Activated naive CD4-positive, alpha-beta T cell treated with anti-CD3 and anti-CD28 coated beads, Interleukin-2, amount 10 ng/mL, durations not matched to agents 7 days and 5 days (primary cell): ENCODE data around the gene ANKRD28.
"Not testable (repeated sequence)": the region's sequence is repeated elsewhere in the genome, so short reads cannot be mapped to it uniquely, and the experiment has no call there.

ENCODE experiments used
- CTCF ChIA-PET: fragments of 350-600 bp; sonication (Branson Sonifier 250); formaldehyde crosslinking; loops from one replicate; lab custom pipeline; 2021; ENCODE audit warnings: antibody characterized with exemption; lab: Charles Lee
- DNase-seq: peaks from one replicate; pipeline ENCODE4 v3.0.0-alpha.2; 2020
- H3K27ac Mint-ChIP-seq: one replicate; pipeline ENCODE4 v1.8.0; 2021; ENCODE audit warnings: mild to moderate bottlenecking, moderate library complexity, mixed read lengths
- H3K27me3 Mint-ChIP-seq: one replicate; pipeline ENCODE4 v1.8.0; 2021; ENCODE audit warnings: mild to moderate bottlenecking, mixed read lengths
- H3K36me3 Mint-ChIP-seq: one replicate; pipeline ENCODE4 v1.8.0; 2021; ENCODE audit warnings: mixed read lengths
- H3K4me1 Mint-ChIP-seq: one replicate; pipeline ENCODE4 v1.8.0; 2021; ENCODE audit warnings: mixed read lengths
- H3K4me3 Mint-ChIP-seq: one replicate; pipeline ENCODE4 v1.8.0; 2021; ENCODE audit warnings: mild to moderate bottlenecking, moderate library complexity, mixed read lengths
- H3K9me3 Mint-ChIP-seq: one replicate; pipeline ENCODE4 v1.8.0; 2021; ENCODE audit warnings: mixed read lengths

ANKRD28 gene

DNA sequence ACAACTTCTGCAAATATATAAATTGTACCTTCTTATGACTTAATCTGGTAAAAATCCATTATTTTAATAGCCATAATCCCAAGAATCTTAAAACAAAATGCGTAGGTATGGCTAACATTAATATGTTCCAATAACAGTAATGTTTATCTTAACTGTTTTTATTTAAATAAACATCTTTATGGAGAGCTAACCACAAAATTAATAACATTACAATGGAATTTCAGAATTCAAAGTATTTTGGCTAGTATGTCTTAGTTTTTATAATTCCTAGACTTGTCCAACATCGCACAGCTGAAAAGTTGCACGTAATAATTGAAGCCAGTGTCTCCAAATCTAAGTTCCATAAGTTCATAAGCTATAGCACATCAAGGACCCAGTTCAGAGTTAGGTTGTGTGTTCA, 47.6 kb downstream of the ANKRD28 start:
- DNase-seq: no peak
- H3K27ac Mint-ChIP-seq: no peak overlapping the region
- H3K36me3 Mint-ChIP-seq: peaks cover 41% of the 10 kb centered on the region
- CTCF ChIA-PET: interaction anchor here (1.4 to 1.6 kb wide), 2 partner anchors 56 to 64 kb away, joined by 3 to 4 read pairs; no protein-coding TSS in a partner anchor
- peaks cover 31% of the 10 kb centered on the region for H3K4me1 Mint-ChIP-seq
- peaks cover 13% of the 10 kb centered on the region for H3K9me3 Mint-ChIP-seq
- H3K27me3 Mint-ChIP-seq: no peaks in the 10 kb centered on the region
- no peak overlapping the region for H3K4me3 Mint-ChIP-seq

- peak overlapping the region; percentile 13 for H3K4me3 Mint-ChIP-seq
- H3K27me3 Mint-ChIP-seq, DNase-seq, CTCF ChIA-PET: not testable (repeated sequence)
- peak overlapping the region; percentile 67 for H3K27ac Mint-ChIP-seq
- H3K9me3 Mint-ChIP-seq: peaks cover 28% of the 10 kb centered on the region
- H3K36me3 Mint-ChIP-seq: peaks cover 50% of the 10 kb centered on the region
- H3K4me1 Mint-ChIP-seq: peaks cover 38% of the 10 kb centered on the region
These were observed 51.9 kb downstream of the ANKRD28 start for GRCh38 chr3:15745896-15746295.

DNA sequence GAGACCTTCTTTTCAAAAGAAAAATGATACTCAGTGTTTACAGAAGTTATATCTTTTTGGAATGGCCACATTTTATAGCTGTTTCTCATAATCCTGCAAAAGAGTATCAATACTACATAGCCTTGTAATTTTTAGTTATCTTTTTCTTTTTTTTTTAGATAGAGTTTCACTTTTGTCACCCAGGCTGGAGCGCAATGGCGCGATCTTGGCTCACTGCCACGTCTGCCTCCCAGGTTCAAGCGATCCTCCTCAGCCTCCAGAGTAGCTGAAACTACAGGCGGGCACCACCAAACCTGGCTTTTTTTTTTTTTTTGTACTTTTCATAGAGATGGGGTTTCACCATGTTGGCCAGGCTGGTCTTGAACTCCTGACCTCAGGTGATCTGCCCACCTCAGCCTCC, 53.6 kb downstream of the ANKRD28 start:
- Mint-ChIP-seq H3K27me3 (no peaks in the 10 kb centered on the region), H3K9me3 (peaks cover 37% of the 10 kb centered on the region), H3K4me3 (no peak overlapping the region), H3K4me1 (peaks cover 38% of the 10 kb centered on the region), H3K36me3 (peaks cover 54% of the 10 kb centered on the region), H3K27ac (no peak overlapping the region)
- CTCF ChIA-PET: no interaction called here
- DNase-seq: no peak

DNA sequence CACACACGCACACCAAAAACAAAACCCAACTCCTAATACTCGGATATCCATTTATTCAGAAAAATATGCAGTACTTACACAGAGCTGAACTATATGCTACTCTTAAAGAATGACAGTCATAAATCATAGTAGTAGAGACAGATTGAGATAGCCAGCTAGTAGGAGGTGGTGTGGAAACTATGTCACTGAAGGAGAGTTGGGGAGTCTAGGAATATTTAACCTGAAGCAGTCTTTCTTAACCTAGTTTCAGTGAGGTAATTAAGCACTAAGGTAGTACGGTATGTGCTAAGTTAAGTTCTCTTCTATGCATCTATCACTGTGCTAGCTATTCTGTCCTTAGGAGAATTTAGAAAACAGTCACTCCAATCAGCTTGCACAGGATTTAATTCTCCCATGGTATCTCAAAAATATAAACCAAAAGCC, 54.2 kb downstream of the ANKRD28 start:
- peaks cover 57% of the 10 kb centered on the region for H3K36me3 Mint-ChIP-seq
- DNase-seq: no peak
- H3K27me3 Mint-ChIP-seq: no peaks in the 10 kb centered on the region
- no peak overlapping the region for H3K4me3 Mint-ChIP-seq
- H3K9me3 Mint-ChIP-seq: peaks cover 40% of the 10 kb centered on the region
- CTCF ChIA-PET: no interaction called here
- H3K4me1 Mint-ChIP-seq: peaks cover 38% of the 10 kb centered on the region
- no peak overlapping the region for H3K27ac Mint-ChIP-seq

DNA sequence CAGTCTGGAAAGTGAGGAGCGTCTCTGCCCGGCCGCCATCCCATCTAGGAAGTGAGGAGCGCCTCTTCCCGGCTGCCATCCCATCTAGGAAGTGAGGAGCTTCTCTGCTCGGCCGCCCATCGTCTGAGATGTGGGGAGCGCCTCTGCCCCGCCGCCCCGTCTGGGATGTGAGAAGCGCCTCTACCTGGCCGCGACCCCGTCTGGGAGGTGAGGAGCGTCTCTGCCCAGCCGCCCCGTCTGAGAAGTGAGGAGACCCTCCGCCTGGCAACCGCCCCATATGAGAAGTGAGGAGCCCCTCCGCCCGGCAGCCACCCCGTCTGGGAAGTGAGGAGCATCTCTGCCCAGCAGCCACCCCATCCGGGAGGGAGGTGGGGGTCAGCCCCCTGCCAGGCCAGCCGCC, 55.5 kb downstream of the ANKRD28 start:
- H3K27ac Mint-ChIP-seq, H3K4me3 Mint-ChIP-seq, H3K27me3 Mint-ChIP-seq, CTCF ChIA-PET, DNase-seq: not testable (repeated sequence)
- peaks cover 42% of the 10 kb centered on the region for H3K9me3 Mint-ChIP-seq
- peaks cover 28% of the 10 kb centered on the region for H3K4me1 Mint-ChIP-seq
- H3K36me3 Mint-ChIP-seq: peaks cover 56% of the 10 kb centered on the region

DNA sequence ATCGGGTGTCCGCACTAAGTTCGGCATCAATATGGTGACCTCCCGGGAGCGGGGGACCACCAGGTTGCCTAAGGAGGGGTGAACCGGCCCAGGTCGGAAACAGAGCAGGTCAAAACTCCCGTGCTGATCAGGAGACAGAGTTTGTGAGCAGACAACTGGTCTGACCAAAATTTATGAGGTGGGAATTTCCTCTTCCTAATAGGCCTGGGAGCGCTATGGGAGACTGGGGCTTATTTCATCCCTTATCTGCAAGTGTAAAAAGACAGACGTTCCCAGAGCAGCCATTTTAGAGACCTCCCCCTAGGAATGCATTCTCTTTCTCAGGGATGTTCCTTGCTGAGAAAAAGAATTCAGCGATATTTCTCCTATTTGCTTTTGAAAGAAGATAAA, 59.2 kb downstream of the ANKRD28 start:
- CTCF ChIA-PET, H3K27ac Mint-ChIP-seq: not testable (repeated sequence)

GRCh38 chr3:15731024-15731423, 66.8 kb downstream of the ANKRD28 start:
- H3K36me3 Mint-ChIP-seq: peaks cover 39% of the 10 kb centered on the region

More for the DNA sequence above, 59.2 kb downstream of the ANKRD28 start:
- not testable (repeated sequence) for H3K4me3 Mint-ChIP-seq, H3K27me3 Mint-ChIP-seq, DNase-seq, H3K4me1 Mint-ChIP-seq
- Mint-ChIP-seq H3K9me3 (peaks cover 30% of the 10 kb centered on the region), H3K36me3 (peaks cover 53% of the 10 kb centered on the region)

GRCh38 chr3:15728766-15729165, 69.0 kb downstream of the ANKRD28 start:
- Mint-ChIP-seq H3K9me3 (no peaks in the 10 kb centered on the region), H3K4me1 (peaks cover 3% of the 10 kb centered on the region), H3K36me3 (peaks cover 30% of the 10 kb centered on the region), H3K27me3 (no peaks in the 10 kb centered on the region), H3K27ac (no peak overlapping the region), H3K4me3 (no peak overlapping the region)
- DNase-seq: no peak
- CTCF ChIA-PET: no interaction called here

More at GRCh38 chr3:15731024-15731423, 66.8 kb downstream of the ANKRD28 start:
- no peak for DNase-seq
- Mint-ChIP-seq H3K9me3 (no peaks in the 10 kb centered on the region), H3K4me1 (peaks cover 3% of the 10 kb centered on the region), H3K27me3 (no peaks in the 10 kb centered on the region), H3K4me3 (no peak overlapping the region), H3K27ac (no peak overlapping the region)
- CTCF ChIA-PET: no interaction called here

GRCh38 chr3:15726881-15727280, 70.9 kb downstream of the ANKRD28 start:
- DNase-seq: no peak
- Mint-ChIP-seq H3K27ac (no peak overlapping the region), H3K27me3 (no peaks in the 10 kb centered on the region), H3K4me3 (no peak overlapping the region), H3K4me1 (peaks cover 3% of the 10 kb centered on the region), H3K9me3 (no peaks in the 10 kb centered on the region), H3K36me3 (peaks cover 39% of the 10 kb centered on the region)
- CTCF ChIA-PET: no interaction called here

DNA sequence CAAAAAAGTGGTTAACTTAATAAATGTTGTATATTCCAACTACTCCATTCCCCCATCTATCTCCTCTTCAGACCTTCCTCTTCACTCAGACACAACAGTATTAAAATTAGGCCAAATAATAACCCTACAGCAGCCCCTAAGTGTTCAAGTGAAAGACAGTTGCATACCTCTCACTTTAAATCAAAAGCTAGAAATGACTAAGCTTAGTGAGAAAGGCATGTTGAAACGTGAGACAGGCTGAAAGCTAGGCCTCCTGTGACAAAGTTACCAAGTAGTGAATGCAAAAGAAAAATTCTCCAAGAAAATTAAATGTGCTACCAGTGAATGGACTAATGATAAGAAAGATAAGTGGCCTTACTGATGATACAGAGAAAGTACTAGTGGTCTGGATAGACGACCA, 71.7 kb downstream of the ANKRD28 start:
- CTCF ChIA-PET: interaction anchor here (0.7 to 1.3 kb wide), 3 partner anchors 31 to 96 kb away, joined by 3 to 6 read pairs (median 4); no protein-coding TSS in a partner anchor
- peaks cover 35% of the 10 kb centered on the region for H3K36me3 Mint-ChIP-seq
- no peak overlapping the region for H3K4me3 Mint-ChIP-seq
- no peak overlapping the region for H3K27ac Mint-ChIP-seq
- peaks cover 3% of the 10 kb centered on the region for H3K4me1 Mint-ChIP-seq
- H3K27me3 Mint-ChIP-seq: no peaks in the 10 kb centered on the region
- H3K9me3 Mint-ChIP-seq: no peaks in the 10 kb centered on the region
- no peak for DNase-seq

DNA sequence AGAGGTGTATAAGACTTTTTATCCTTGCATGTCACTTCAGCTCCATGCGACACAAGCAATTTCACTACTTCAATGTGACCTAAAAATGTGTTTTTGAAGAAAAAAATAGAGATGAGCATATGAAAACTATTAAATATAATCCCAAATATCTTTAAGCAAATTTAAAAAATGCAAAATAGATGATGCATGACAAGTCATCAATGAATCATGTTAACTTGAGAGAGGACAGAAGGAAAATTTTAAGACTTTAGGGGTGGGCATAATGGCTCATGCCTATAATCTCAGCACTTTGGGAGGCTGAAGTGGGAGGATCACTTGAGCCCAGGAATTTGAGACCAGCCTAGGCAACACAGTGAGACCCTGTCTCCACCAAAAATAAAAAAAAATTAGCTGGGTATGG, 73.3 kb downstream of the ANKRD28 start:
- Mint-ChIP-seq H3K27me3 (no peaks in the 10 kb centered on the region), H3K9me3 (no peaks in the 10 kb centered on the region), H3K4me1 (peaks cover 3% of the 10 kb centered on the region), H3K27ac (no peak overlapping the region), H3K4me3 (no peak overlapping the region), H3K36me3 (peaks cover 38% of the 10 kb centered on the region)
- no peak for DNase-seq
- CTCF ChIA-PET: interaction anchor here (0.6 kb wide), 1 partner anchor 167 kb away, joined by 3 read pairs; no protein-coding TSS in a partner anchor

- CTCF ChIA-PET: interaction anchor here (0.9 to 1.7 kb wide), 2 partner anchors 78 to 88 kb away, joined by 3 to 4 read pairs; no protein-coding TSS in a partner anchor
- Mint-ChIP-seq H3K9me3 (no peaks in the 10 kb centered on the region), H3K27ac (no peak overlapping the region), H3K4me3 (no peak overlapping the region), H3K4me1 (peaks cover 3% of the 10 kb centered on the region), H3K36me3 (peaks cover 30% of the 10 kb centered on the region), H3K27me3 (no peaks in the 10 kb centered on the region)
- no peak for DNase-seq
These were observed 74.2 kb downstream of the ANKRD28 start for GRCh38 chr3:15723624-15723884.

DNA sequence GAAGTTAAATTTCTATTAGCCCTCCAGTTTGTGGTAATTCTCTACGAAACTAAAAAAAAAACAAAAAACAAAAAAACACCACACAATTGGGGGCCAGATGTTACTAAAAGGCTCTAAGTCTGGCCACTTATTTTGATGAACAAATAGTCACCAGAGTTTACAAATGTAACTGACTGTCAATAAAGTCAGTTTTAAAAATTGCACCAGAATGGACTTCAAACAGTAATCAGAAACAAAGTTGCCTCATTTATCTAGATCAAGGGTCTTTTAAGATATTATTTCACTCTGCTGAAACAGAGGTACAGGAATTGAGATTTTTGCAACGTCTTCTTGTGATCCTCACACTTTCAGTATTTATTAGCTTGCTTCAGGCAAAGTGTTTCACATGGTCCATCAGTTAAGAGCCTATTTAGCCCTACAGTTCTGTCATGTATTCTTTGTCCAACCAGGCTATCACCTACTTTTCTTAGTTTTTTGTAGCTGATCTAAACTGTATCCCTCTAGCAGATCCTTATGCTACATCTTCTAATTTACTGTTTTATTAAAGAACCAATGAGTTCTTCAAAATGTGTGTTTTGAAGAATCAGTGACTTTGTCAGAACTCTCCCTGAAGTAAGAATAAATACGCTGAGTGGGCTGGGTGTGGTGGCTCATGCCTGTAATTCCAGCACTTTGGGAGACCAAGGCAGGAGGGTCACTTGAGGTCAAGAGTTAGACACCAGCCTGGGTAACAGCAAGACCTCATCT, 74.7 kb downstream of the ANKRD28 start:
- Mint-ChIP-seq H3K4me1 (peaks cover 3% of the 10 kb centered on the region), H3K4me3 (no peak overlapping the region), H3K27ac (no peak overlapping the region), H3K9me3 (no peaks in the 10 kb centered on the region), H3K27me3 (no peaks in the 10 kb centered on the region), H3K36me3 (peaks cover 27% of the 10 kb centered on the region)
- CTCF ChIA-PET: interaction anchor here (0.5 to 1.7 kb wide), 3 partner anchors 14 to 89 kb away, joined by 3 to 4 read pairs (median 4); no protein-coding TSS in a partner anchor
- DNase-seq: no peak

DNA sequence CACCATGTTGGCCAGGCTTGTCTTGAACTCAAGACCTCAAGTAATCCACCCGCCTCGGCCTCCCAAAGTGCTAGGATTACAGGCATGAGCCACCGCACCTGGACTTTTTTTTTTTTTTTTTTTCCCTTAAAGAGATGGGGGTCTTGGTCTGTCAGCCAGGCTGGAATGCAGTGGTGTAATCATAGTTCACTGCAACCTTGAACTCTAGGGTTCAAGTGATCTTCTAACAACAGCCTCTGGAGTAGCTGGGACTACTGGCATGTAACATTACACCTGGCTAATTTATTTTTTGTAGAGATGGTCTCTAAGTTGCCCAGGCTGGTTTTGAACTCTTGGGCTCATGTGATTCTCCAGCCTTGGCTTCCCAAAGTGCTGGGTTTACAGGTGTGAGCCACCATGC, 81.6 kb downstream of the ANKRD28 start:
- CTCF ChIA-PET: no interaction called here

DNA sequence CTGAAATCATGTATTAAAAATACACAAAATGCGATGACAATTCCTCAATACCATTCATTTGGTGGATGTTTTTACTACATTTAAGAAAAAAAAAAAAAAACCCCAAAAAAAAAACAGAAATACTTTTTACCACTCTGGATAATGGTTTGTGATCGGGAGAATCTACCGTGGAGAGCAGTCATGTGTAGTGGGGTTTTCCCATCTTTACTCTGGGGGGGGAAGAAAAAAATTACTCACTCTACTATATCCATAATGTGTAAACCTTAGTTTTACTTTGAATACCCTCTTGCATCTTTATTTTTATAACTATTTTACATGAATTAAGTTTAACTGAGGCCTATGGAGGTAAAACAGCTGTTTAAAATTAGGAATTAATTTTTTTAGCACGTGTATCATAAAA, 83.3 kb downstream of the ANKRD28 start:
- Mint-ChIP-seq H3K4me3 (no peak overlapping the region), H3K4me1 (no peaks in the 10 kb centered on the region), H3K36me3 (peaks cover 20% of the 10 kb centered on the region), H3K27me3 (no peaks in the 10 kb centered on the region), H3K9me3 (no peaks in the 10 kb centered on the region), H3K27ac (no peak overlapping the region)
- no peak for DNase-seq
- CTCF ChIA-PET: no interaction called here

More for the DNA sequence above, 81.6 kb downstream of the ANKRD28 start:
- Mint-ChIP-seq H3K27ac (no peak overlapping the region), H3K4me3 (no peak overlapping the region), H3K4me1 (no peaks in the 10 kb centered on the region), H3K9me3 (no peaks in the 10 kb centered on the region), H3K36me3 (peaks cover 18% of the 10 kb centered on the region), H3K27me3 (no peaks in the 10 kb centered on the region)
- no peak for DNase-seq
